Measurements from ENCODE around the gene MAP3K14. TPM values are rescaled to one million over a fixed set of nuclear protein-coding genes. Genes with fewer than 3 reads are reported as not detected.

The MAP3K14 gene
- total RNA-seq, 2 donors from 2014 or later = 6.5 to 9.9 TPM

DNA sequence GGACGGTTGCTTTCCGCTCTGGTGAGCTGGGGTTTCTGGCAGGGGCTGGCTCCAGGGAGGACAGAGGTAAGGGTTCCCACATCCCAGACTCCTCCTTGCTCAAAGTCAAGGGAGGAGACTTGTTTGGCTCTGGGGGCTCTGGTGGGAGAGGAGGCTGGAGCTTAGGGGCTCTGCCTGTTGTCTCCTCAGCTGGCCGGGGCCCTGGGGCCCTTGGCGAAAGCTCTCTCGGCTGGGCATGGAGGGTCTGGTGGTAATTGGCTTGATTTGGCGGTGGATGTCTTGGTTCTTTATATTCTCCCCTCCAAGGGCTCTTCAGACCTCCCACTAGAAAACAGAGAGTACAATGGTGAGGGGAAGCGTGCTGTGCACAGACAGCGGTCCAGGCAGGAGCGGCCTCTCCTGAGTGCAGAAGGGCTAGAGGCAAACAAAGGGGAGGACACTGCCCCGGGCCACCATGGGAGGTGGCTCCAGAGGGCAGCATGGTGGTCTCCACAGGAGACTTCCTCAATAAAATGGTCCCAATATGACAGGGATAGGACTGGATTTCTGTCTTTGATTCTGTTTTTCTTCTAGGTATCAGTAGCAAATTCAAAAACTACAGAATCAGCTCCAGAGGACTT lies 49.3 kb downstream of the MAP3K14 start:
- DNase-seq = no peak
- intact Hi-C loops (cut with DNase I) = no loop called here
- no peak overlapping the region for H3K27ac ChIP-seq
- H3K27me3 ChIP-seq = no peaks in the 10 kb centered on the region
- ATAC-seq = no peak
- peaks cover 11 to 48% of the 10 kb centered on the region in 2 donors for H3K36me3 ChIP-seq (replicated peaks in 1 of 2; ENCODE audit: insufficient read depth in 1 of 2, low read depth in 2 of 2)
- no peak overlapping the region for H3K4me3 ChIP-seq
- no peak for TF ChIP-seq POLR2A (IDR thresholded peaks at IDR 0.05)
- TF ChIP-seq, protein P1, sequence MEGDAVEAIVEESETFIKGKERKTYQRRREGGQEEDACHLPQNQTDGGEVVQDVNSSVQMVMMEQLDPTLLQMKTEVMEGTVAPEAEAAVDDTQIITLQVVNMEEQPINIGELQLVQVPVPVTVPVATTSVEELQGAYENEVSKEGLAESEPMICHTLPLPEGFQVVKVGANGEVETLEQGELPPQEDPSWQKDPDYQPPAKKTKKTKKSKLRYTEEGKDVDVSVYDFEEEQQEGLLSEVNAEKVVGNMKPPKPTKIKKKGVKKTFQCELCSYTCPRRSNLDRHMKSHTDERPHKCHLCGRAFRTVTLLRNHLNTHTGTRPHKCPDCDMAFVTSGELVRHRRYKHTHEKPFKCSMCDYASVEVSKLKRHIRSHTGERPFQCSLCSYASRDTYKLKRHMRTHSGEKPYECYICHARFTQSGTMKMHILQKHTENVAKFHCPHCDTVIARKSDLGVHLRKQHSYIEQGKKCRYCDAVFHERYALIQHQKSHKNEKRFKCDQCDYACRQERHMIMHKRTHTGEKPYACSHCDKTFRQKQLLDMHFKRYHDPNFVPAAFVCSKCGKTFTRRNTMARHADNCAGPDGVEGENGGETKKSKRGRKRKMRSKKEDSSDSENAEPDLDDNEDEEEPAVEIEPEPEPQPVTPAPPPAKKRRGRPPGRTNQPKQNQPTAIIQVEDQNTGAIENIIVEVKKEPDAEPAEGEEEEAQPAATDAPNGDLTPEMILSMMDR (IDR thresholded peaks at IDR 0.05) = no peak
- peaks cover 3% of the 10 kb centered on the region for H3K4me1 ChIP-seq
- no peaks in the 10 kb centered on the region for H3K9me3 ChIP-seq
- WGBS, 2 donors = 93% methylated on average over 7 to 10 of the region's 10 CpGs

DNA sequence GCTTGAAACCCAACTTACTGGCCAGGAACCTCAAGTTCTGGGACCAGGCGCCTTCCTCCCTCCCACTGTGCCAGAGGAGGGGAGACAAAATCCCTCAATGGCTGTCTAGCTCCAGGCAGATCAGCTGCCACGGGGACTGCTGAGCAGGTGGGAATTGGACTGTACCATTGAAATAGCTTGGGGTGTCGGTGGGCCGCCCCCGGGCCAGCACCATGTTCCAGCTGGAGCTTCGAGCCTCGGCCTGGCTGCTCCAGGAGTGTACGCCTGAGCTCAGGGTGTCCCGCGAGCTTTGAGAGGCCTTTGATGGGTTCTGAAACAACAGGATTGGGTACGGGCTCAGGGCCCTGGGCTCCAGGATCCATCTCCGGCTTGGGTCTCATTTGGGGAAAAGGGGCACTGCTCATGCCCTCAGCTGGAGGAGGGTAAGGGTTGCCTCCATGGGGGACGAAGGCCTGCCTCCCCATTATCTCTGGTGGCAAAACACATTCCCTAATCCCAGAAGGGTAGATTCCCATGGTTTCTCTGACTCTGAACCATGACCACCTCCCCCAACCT lies 50.4 kb downstream of the MAP3K14 start:
- H3K4me3 ChIP-seq = no peak overlapping the region
- H3K36me3 ChIP-seq (replicated peaks in 1 of 2; ENCODE audit: insufficient read depth in 1 of 2, low read depth in 2 of 2) = peaks cover 11 to 45% of the 10 kb centered on the region in 2 donors
- WGBS, 2 donors = 96 to 100% methylated on average over 1 to 9 of the region's 13 CpGs
- peaks cover 14% of the 10 kb centered on the region for H3K4me1 ChIP-seq
- intact Hi-C loops (cut with DNase I) = no loop called here
- no peak overlapping the region for H3K27ac ChIP-seq
- TF ChIP-seq, protein P1 (IDR thresholded peaks at IDR 0.05) = no peak
- TF ChIP-seq POLR2A (IDR thresholded peaks at IDR 0.05) = no peak
- DNase-seq (no peak), ATAC-seq (no peak)
- no peaks in the 10 kb centered on the region for H3K27me3 ChIP-seq
- H3K9me3 ChIP-seq = no peaks in the 10 kb centered on the region

DNA sequence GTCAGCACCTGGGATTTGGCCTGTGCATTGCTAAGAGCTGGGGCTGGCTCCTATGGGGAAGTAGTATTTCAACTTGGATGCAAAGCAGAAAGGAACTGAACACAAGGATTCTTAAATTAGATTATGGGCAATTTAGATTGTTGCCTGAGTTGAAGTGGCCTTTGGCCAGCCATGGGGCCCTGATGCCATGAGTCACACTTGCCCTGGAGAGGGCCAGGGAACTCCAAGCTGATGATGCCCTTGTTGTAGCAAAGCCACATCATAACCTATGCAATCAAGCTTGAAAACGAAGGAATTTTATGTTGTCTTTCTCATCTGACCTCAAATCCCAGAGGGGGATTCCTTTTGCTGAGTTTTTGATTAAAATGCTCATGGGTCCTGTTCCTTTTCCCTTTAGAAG lies 51.0 kb downstream of the MAP3K14 start:
- no peak for ATAC-seq
- H3K36me3 ChIP-seq (replicated peaks in 1 of 2; ENCODE audit: insufficient read depth in 1 of 2, low read depth in 2 of 2) = peaks cover 11 to 41% of the 10 kb centered on the region in 2 donors
- no peak overlapping the region for H3K4me3 ChIP-seq
- no peak for DNase-seq
- H3K27ac ChIP-seq = no peak overlapping the region
- peaks cover 15% of the 10 kb centered on the region for H3K4me1 ChIP-seq
- H3K27me3 ChIP-seq = no peaks in the 10 kb centered on the region
- H3K9me3 ChIP-seq = no peaks in the 10 kb centered on the region
- intact Hi-C loops (cut with DNase I) = no loop called here
- WGBS, 2 donors = 53 to 83% methylated on average over 1 of the region's 1 CpG
- TF ChIP-seq, protein P1 (IDR thresholded peaks at IDR 0.05) = no peak

DNA sequence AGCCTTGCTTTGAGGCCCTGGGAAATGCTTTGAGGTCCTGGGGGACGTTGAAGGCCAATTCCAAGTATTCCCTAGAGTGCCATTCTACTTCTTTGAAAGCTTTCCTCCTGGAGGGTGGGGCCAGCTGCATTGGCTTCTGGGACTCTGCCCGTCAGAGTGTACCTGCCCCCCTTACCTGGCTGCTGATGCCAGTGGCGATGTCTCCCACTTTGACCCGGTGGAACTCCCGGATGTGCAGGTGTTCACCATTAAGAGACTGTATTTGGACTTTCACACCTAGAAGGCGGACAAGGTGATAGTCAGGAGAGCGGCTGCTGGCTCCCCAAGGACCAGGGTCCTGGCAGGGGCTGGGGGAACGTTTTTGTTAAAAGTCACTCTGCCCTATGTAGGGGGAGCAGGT lies 51.8 kb downstream of the MAP3K14 start:
- DNase-seq (no peak), ATAC-seq (no peak)
- intact Hi-C loops (cut with DNase I) = no loop called here
- peaks cover 15% of the 10 kb centered on the region for H3K4me1 ChIP-seq
- no peaks in the 10 kb centered on the region for H3K9me3 ChIP-seq
- no peak overlapping the region for H3K27ac ChIP-seq
- no peaks in the 10 kb centered on the region for H3K27me3 ChIP-seq
- WGBS, 2 donors = 54 to 82% methylated on average over 2 to 8 of the region's 8 CpGs
- no peak overlapping the region for H3K4me3 ChIP-seq
- H3K36me3 ChIP-seq (replicated peaks in 1 of 2; ENCODE audit: insufficient read depth in 1 of 2, low read depth in 2 of 2) = peaks cover 6 to 34% of the 10 kb centered on the region in 2 donors
- TF ChIP-seq, protein P1 (IDR thresholded peaks at IDR 0.05) = no peak
- no peak for TF ChIP-seq POLR2A (IDR thresholded peaks at IDR 0.05)

DNA sequence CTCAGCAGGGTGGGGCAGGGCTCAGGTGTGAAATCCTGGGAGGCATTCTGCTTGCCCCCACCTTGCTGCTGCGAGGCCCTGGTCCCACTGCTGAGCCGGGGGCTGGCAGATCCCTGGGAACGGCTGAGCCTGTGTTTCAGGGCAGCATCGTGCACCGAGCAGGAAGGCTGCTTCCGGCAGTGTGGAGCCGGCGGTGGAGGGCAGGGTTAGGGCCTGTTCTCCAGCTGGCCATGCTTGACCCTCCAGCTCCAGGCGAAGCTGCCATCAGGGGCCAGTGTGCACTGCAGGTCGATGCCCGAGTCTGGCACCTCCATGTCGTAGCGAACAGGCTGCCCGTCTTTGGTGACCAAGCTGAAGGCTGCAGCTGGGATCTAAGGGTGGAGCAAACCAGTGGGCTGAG lies 52.4 kb downstream of the MAP3K14 start:
- TF ChIP-seq POLR2A (IDR thresholded peaks at IDR 0.05) = no peak
- TF ChIP-seq, protein P1 (IDR thresholded peaks at IDR 0.05) = no peak
- H3K9me3 ChIP-seq = no peaks in the 10 kb centered on the region
- peaks cover 15% of the 10 kb centered on the region for H3K4me1 ChIP-seq
- 93 to 94% methylated on average over 3 to 11 of the region's 14 CpGs for WGBS, 2 donors
- H3K4me3 ChIP-seq = no peak overlapping the region
- intact Hi-C loops (cut with DNase I) = no loop called here
- DNase-seq (no peak), ATAC-seq (no peak)
- no peak overlapping the region for H3K27ac ChIP-seq
- no peaks in the 10 kb centered on the region for H3K27me3 ChIP-seq
- H3K36me3 ChIP-seq (replicated peaks in 1 of 2; ENCODE audit: insufficient read depth in 1 of 2, low read depth in 2 of 2) = peaks cover under 1 to 30% of the 10 kb centered on the region in 2 donors
